CD4-positive, alpha-beta T cell treated with Interleukin-15 for 4 hours (primary cell): ENCODE measurements around the gene ITLN1.
A peak's percentile ranks its signal among the peaks of the same experiment; 100 is the strongest.
"Not testable (repeated sequence)": the region's sequence is repeated elsewhere in the genome, so short reads cannot be mapped to it uniquely, and the experiment has no call there.

ENCODE experiments used
- DNase-seq: peaks from one replicate; pipeline ENCODE4 v3.0.0-alpha.2; 2020; ENCODE audit warnings: low spot score

ITLN1 gene

DNA sequence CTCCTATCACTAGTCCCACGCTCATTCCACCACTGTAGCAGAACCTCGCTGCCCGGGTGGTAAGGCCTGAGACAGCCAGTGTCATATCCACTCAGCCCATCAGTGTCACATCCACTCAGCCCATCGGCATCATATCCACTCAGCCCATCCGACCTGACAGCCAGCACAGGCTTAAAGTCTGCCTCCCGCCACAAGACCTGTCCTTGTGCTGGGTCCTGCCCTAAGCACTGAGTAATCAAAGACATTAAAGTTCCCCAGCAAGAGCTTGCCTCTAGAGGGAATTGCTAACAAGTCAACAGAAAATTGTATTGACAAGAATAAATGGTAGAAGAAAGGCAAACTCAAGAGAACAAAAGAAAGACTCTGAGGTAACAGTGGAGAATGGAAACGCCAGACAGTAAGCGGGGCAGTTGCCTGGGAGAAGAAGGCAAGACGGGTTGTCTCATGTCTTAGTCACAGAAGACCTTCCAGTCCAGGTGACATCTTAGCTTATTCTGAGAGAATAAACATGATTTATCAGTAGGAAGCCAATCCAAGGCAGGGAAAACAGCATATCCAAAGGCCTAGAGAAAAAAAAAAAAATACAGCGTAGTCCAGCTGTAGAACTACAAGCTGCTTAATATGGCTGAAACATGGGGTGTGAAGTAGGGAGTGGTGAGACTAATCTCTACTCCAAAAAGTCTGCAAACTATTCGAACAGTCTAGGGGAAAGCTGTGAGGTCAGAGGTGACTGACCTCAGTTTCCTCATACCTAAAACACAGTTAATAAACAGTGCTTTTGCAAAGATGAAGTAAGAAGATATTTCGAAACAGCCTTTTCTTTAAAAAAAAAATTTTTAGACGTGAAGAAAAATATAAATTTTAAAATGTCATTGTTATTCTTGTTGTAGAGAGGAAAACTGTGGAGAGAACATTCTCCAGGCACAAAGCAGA, 1.1 kb downstream of the ITLN1 start:
- no peak for DNase-seq

DNA sequence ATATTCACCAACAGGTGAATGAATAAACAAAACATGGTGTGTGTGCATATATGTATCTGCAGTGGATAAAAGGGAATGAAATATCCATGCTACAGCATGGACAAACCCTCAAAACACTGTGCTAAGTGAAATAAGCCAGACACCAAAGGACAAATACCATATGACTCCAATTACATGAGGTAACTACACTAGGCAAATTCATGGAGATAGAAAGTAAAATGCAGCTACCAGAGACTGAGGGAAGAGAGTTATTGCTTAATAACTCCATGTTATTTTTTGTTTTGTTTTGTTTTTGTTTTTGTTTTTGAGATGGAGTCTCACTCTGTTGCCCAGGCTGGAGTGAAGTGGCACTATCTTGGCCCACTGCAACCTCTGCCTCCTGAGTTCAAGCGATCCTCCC, 2.4 kb downstream of the ITLN1 start:
- DNase-seq, result no peak

DNA sequence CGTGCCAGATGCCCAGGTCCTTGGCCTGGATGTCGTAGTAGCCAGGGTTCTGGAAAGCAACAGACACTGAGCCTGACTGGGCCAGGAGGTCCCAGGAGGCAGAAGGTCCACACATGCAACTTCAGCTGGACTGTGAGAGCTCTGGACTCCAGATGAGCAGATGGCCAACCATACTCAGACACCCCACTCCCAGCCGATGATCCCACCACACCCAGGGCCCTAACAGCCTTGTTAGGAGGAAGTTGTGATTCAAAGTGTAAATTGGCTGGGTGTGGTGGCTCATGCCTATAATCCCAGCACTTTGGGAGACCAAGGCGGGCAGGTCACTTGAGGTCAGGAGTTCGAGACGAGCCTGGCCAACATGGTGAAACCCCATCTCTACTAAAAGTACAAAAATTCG, 3.7 kb downstream of the ITLN1 start:
- not testable (repeated sequence) for DNase-seq

DNA sequence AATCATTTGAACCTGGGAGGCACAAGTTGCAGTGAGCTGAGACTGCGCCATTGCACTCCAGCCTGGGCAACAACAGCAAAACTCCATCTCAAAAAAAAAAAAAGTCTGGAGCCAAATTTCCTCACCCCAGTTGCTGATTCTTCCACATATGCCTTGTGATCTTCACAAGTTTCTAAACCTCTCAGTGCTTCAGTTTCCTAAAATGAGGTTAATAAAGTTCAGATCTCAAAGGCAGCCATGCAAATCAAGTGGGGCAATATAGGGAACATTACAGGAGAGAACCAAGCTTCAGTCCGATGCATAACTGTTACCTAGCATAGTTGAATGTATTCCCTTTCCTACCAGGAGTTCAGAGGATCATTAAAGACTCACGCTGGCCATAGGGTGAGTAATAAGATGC, 4.8 kb downstream of the ITLN1 start:
- no peak for DNase-seq

DNA sequence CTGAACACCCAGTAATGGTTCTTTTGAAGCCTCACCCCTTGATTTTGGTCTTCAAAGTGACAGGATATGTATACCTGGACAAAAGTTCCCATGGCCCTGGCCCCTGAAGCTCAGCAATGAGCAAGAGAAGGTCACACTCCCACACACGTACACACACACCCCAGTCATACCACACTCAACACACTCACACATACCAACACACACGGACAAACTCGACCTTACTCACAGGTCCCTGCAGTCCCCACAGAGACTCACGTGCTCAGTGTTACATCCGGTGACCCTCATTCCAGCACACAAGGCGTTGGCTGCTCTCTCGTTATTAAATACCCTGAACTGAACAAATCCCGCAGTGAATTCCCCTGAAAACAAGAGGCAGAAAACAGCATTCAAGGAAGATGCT, 5.9 kb downstream of the ITLN1 start:
- DNase-seq, result peak; percentile 40

DNA sequence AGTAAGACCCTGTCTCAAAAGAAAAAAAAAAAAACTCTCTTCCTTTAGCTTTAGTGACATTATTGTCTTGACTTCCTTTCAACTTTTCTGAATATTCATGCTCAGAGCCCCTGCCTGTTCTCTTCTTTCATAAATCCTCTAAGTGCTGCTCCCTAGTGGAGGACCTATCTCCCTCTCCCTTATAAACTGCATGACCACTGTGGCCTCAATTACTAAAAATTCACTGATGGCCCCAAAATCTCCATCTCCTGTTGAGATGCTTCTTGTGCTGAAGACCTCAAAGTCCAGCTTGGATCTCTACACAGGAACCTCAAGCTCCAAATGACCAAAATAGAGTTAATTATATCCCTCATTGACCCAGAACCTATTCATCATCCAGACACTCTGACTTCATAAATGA, 7.8 kb downstream of the ITLN1 start:
- peak; percentile 51 for DNase-seq

DNA sequence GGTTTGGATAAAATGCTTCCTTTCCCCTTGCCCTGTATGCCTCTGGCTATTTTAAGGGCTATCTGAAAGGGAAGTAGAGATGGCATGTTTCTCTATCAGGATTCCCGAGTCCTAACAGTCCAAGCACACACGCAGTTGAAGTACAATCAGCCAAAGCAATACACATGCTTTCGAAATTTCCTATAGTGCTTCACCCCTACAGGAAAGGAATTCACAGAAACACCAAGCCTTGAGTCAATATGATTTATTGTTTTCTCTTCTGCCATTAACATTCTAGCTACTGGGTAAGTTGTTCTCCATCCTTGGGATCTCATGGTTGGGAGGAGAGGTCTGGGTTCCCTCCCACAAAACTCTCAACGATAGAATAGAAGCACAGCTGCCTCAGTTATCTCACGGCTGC, 8.7 kb downstream of the ITLN1 start:
- no peak for DNase-seq

DNA sequence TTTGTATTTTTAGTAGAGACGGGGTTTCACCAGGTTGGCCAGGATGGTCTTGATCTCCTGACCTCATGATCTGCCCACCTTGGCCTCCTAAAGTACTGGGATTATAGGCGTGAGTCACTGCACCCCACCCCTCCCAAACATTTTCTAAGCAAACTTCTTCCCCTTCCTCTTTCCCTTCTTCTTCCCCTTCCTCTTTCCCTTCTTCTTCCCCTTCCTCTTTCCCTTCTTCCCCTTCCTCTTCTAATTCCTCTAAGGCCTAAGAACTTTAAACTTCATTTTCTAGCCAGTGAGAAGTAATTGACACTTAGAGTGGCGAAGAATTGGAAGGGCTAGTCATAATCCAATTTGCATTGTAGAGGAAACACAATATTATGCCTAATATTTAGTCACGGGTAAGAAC, 9.4 kb downstream of the ITLN1 start:
- DNase-seq, result not testable (repeated sequence)

DNA sequence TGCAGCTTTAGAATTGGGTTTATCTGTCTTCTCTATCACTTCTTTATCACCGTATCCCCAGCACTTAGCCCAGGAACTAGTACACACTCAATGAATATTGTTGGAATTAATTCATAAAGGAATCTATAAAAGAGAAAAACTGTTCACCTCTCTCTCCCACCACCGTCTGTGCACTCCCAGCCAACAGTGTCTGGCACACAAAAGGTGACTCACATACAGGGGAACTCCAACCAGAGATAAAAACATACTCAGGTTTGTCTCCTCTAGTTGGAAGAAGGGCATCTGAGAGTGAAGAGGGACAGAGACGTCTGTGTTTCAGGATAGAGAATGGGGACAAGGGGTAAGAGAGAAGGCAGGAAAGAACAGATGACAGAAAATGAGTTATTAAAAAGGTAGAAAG, 10.0 kb downstream of the ITLN1 start:
- DNase-seq, result peak; percentile 7

DNA sequence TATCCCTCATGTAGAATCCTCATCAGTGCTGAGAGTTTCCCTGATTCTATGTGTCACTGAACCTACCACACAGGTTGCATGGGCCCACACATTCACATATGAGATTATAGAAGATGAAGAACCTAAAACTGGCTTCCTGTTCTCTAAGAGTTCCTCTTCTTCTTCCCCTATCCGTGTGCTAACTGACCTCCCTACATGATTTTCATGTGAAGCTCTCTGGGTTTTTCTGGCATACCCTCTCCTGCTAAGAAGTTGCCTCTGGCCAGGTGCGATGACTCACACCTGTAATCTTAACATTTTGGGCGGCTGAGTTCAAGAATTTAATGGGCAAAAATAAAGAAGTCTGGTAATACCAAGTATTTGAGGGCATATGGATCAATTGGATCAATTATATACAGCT, 16.8 kb downstream of the ITLN1 start:
- DNase-seq, result no peak

DNA sequence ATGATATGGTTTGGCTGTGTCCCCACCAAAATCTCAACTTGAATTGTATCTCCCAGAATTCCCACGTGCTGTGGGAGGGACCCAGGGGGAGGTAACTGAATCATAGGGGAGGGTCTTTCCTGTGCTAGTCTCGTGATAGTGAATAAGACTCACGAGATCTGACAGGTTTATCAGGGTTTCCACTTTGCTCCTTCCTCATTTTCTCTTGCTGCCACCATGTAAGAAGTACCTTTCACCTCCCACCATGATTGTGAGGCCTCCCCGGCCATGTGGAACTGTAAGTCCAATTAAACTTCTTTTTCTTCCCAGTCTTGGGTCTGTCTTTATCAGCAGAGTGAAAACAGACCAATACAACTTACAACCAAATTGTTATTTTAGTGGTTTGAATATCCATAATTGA, 17.3 kb downstream of the ITLN1 start:
- DNase-seq, result not testable (repeated sequence)

DNA sequence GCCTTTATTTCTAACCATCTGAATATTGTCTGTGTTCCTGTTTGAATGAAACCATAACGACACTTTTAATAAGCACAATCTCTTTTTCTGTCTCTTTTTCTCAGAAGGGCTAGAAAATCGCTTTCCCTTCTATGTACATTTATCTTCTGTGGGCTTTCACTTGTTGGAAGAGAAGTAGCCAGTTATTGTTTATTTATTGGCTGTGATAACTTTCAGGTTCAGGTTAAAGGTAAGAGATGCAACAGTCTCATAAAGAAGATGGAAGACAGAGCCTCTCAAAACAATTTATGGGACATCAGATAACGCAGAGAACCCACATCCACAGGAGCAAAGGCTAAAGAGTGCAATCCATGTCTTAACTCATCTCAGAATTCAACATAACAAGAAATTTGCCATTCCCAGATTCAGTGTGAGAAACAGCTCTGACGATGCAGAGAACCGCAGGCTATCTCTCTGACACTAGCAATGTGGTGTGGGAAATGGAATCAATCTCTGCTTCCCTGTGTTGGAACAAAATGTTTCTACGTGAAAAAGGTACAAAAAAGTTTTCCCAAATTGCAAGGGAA, 18.2 kb downstream of the ITLN1 start:
- DNase-seq, result no peak

DNA sequence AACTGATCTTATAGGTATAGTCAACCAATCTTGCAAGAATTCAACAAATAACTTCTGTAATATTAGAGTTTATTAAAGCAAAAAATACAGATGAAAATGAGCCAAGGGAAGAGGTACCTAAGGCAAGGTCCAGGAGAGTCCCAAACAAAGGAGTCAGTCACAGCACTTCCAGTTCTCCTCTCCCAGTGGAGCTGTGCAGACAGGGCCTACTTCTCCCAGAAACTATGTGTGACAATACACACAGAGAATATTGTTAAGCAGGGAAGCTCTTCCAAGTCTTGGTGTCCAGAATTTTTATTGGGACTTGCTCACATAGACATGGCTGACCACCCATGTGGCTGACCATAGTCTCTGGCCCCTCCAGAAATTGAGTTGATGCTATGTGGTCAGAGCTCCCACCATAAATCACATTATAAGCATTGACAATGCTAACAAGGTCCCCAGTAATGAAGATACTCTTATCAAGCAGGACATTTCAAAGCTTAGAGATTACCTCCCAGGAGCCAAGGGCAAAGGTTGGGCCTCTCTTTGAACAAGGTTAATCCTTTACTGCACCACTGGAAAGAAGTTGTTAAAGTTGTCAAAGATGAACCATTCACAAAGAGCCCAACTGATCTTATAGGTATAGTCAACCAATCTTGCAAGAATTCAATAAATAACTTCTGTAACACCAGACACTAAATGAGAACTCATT, 18.8 kb downstream of the ITLN1 start:
- DNase-seq, result no peak

DNA sequence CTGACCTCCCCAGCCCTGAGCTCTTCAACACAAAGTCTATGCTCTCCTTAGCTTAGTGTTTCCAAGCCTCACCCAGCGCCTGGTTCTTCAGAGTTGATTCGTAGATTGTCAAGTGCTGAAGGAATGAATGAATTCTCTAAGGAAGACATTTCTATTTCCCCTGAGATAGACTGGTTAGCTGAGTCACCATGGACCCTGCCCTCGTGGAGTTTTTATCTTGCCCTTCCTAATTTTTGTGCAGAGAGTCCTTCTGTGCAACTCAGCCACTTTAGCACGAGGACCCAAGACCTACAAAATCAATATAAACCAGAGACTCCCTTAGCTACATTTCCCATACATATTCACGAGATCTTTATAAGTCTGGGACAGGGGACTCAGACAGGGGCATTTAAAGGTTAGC, 19.6 kb downstream of the ITLN1 start:
- no peak for DNase-seq

DNA sequence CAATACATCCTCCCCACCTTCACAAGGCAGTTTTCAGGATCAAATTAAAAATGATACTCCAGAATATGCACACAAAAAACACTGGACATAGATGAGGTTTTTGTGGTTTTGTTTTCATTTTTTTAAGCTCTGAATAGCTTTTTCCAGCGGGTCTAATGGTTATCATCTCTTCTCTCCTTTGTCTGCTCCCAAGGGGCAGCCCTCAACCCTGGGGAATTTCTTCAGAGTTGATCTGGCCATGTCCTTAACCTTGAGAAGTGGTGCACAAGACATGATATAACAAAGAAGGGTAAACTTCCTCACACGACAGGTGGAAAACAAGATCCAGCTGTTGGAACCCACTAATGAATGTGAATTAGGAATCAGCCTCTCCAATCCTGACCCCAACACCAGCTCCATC, 20.8 kb downstream of the ITLN1 start:
- DNase-seq, result no peak

DNA sequence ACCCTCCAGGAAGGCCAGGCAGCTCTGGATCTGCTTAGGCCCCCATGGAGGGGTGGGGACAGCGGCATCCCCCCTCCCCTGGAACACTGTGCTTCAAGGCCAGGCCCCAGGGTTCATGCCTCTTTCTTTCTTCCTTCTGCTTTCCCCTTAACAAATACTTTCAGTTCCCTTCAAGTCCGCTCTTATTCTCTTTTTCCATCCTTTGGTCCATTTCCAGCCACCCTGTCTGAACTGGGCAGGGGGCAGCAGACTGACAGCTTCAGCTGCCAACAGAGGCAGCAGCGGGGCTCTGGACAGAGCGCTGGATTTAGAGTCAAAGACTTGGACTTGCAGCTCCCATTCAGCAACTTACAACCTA, 21.2 kb downstream of the ITLN1 start:
- DNase-seq, result no peak

DNA sequence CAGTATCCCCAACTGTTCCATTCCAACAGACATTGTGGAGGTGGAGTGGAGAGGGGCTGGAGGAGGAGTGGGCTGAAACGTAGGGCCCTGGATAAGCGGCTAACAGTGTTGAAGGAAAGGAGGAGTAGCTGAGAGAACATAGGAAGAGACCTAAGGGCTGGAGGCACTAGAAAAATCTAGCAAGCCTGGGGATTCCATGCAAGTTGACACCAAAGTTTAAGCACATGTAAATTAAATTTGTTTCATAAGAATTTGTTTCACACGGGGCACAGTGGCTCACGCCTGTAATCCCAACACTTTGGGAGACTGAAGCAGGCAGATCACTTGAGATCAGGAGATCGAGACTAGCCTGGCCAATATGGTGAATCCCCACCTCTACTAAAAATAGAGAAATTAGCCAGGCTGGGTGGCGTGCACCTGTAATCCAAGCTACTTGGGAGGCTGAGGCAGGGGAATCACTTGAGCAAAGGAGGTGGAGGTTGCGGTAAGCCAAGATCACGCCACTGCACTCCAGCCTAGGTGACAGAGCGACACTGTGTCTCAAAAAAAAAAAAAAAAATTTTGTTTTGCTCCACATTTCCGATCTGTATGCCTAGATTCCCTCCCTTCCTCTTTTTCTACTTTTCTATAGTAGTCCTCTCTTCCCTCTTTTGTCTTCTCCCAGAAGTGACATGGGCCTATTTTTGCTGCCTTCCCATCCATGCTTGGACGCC, 21.8 kb downstream of the ITLN1 start:
- no peak for DNase-seq

DNA sequence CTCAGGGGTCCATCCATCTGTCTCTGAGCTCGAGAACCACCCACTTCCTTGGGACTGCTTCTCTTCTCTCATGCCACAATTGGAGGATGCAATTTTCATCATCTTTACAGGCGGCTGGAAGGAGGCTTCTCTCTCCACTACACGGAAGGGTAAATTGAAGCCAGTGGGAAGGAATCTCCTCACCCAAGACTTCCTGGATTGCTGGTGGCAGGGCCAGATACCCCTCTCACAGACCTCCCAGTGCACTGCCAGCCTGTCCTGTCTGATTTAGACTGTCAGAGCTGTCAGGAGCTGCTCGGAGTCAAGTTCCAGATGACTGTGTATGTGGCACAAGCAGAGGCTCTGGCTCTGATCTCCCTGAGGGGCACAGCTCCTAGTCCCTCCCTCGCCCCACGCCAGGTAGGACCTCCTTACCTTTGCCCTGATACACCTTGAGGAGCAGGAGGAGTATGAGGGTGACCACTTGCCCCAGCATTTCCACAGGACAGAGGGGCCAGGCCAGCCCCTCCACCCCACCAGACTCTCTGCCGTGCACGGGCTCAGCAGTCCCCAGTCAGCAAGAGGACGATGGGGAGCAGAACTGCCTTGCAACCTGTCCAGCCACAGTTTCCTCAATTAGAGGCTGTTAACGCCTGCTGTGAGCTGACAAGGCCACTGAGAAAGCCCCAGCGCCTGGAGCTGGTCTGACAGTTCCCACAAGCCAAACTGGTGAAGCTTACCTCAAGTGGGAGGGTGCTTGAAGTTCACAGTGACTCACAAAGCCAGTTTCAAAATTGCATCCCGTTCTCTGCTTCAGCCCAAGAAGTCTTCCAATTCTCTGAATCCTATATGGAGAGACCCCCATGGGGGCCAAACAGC, 22.5 kb downstream of the ITLN1 start, which contains the start of gene CD244:
CD244 (minus strand) TSS at position 685 of the 858 bp plus-strand sequence; CDS start at position 475, 210 bp downstream.
- peak; percentile 62 for DNase-seq

DNA sequence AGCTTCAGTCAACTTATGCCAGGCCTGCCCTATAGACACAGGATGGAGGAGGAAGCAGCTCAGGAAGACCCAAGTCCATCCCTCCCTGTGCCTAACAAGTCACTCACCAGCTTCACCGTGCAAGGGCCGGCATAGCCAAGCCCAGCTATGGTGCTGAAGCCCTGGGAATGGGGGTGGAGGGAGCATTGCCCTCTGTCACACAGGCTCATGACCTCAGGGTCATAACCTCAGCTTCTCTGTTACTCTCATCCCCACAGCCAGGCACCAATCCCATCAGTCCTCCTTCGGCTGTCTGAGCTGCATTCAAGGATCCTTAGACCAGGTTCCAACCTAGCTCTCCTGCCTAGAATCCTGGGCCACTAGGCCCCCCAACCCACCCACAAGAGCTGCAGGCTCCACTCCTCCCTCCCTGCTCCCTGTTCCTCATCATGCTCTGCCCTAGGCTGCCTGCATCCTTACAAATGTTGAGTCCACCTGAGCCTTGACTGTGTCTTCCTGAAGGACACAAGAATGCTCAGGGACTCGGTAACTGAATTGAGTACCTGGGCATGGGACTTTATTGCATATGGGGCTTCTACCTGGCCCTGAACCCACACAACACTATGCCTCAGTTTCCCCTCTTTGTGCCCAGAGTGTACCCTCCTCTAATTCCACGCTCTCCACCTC, 24.0 kb downstream of the ITLN1 start:
- DNase-seq, result no peak

DNA sequence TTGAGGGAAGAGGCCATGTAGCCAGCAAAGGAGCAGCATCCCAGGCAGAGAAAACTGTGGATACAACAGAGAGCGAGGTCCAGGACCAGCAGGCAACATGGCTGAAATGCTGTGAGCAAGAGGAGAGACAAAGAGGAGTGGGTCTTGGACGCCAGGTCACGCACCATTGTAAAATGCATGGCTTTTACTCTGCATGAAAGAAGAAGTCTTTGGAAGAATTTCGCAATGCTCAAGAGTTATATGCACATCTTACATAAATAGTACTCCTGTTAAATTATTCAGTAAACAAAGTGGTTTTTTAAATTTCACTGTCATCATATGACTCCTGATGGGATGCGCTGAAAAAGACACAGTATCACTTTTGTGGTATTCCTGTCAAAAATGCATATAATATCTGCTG, 25.8 kb downstream of the ITLN1 start:
- DNase-seq, result no peak

DNA sequence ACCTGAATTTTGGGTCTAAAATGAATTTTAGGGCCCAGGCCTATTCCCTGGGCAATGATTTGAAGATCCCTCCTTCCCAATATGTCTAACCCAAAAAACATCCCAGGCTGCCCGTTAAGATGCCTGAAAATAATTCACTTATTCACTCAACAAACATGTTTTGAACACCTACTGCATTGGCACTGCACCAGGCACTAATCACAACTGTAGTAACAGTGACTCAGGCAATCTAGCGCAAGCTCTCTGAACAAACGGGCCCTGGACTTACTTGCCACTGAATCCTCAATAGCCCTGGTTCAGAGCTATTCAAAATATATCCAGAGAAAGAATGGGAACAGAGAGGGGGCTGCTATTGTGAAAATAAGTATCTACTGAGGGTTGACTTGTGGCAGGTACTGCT, 26.5 kb downstream of the ITLN1 start:
- no peak for DNase-seq
